Head of caudate nucleus (tissue), 42 donors: ENCODE measurements around the gene ABAT.
"Not testable (repeated sequence)": the region's sequence is repeated elsewhere in the genome, so short reads cannot be mapped to it uniquely, and the experiment has no call there.

Experiments
- DNase-seq, 42 donors: peaks; one replicate each; pipeline versions ENCODE4 v3.0.0 to v3.0.0-alpha.2; 2020 to 2021; ENCODE audit warnings: mixed read lengths in 7 of 42
- intact Hi-C: fragments of 100-400 bp; cut with DNase I; formaldehyde crosslinking; loops from one replicate; pipeline ENCODE4 v1.15.0; 2022

Gene ABAT

DNA sequence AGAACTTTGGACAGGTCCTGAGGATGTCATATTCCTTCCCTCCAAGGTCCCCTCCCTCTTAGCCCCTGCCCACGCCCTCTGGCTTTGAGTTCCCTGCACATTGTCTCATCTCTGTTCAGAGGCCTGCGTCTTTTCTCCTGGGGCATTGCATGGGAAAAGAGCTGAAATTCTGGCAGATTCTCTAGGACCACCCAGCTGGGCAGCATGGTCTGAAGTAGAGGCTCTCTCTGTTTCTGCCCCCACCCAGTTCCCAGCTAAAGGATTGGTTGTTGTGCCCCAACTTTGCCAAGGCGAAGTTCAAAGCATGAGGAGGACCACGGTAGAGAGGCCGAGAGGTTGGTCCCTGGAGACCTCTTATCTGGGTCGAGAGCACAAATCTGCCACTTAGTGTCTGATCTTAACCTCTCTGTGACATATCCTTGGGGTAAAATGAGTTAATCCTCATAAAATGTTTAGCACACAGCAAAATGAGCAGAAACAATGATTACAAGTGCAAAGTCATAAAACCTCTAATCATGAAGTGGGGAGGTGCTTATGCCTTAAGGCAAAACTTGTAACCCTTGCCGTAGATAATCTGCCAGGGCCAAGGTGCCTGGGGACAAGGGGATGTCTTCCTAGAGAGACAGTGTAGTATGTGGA lies 2.4 kb downstream of the ABAT start:
- intact Hi-C loops, result loop anchor here (5.0 to 10.0 kb wide), 2 partner anchors 120 to 188 kb away; partner anchors contain the start of genes CARHSP1, PMM2 and TMEM186
- DNase-seq, result no peak

DNA sequence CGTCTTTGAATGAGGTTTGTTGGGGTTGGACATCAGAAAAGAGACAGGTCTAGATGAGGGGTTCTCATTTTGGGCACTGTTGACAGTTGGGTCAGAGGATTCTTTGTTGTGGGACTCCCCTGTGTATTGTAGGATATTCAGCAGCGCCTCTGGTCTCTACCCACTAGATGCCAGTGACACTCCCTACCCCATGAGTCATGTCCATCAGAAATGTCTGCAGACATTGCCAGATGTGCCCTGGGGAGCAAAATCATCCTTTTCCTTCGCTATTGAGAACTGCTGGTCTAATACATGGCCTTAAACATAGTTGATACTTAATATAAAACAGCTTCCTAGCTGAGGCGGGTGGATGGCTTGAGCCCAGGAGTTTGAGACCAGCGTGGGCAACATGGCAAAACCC lies 3.1 kb downstream of the ABAT start:
- DNase-seq, result no peak
- intact Hi-C loops, result loop anchor here (5.0 to 10.0 kb wide), 2 partner anchors 120 to 187 kb away; partner anchors contain the start of genes CARHSP1, PMM2 and TMEM186

DNA sequence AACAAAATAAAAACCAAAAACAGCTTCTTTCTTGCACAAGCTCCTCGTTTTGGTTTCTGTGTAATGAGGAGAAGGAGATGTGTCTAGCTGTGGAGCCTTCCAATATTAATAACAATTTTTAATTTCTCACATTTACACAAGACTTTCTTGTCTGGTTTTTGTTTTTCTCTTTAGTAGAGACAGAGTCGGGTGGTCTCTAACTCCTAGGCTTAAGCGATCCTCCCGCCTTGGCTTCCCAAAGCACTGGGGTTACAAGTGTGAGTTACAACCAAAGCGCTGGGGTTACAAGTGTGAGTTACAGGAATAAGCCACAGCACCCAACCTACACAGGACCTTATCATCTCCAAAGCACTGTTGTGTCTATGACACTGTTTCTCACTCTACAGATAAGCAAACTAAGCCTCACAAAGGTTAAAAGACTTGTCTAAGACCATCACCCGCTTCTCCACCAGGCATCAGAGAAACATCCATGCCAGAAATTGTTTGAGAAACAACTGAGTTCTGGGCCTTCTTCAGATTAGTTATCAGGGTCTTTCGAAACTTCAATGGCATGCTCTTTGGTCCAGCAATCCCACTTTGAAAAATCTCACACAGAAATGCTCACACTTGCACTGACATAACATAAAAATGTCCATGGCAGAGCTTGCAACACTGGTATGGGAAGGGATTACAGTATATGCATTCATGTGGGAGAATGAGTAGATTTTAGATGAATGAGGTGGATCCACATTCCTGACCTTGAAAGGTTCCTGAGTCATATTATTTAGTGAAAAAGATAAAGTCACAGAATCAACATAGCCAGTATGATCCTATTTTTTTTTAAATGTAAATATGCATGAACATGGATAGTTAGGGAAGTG lies 3.9 kb downstream of the ABAT start:
- intact Hi-C loops, result loop anchor here (5.0 to 10.0 kb wide), 2 partner anchors 119 to 187 kb away; partner anchors contain the start of genes CARHSP1, PMM2 and TMEM186
- no peak for DNase-seq

DNA sequence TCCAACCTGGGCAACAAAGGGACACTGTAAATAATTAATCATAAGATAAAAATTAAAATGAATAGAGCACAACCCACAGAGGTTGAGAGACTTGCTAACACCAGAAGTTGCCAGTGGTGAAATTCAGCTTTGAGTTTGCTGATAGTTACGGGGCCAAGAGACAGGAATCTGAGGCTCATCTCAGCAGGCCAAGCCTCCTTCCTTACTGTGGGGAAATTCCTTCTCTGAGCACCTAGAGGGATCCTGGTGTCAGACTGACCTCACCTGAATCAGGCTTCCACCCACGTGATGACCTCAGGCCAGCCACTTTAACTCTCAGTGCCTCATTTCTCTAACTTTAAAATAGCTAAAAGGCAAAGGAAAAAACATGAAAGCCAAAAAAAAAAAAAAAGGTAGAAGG lies 4.7 kb downstream of the ABAT start:
- no peak for DNase-seq
- intact Hi-C loops, result loop anchor here (5.0 to 10.0 kb wide), 2 partner anchors 118 to 186 kb away; partner anchors contain the start of genes CARHSP1, PMM2 and TMEM186

DNA sequence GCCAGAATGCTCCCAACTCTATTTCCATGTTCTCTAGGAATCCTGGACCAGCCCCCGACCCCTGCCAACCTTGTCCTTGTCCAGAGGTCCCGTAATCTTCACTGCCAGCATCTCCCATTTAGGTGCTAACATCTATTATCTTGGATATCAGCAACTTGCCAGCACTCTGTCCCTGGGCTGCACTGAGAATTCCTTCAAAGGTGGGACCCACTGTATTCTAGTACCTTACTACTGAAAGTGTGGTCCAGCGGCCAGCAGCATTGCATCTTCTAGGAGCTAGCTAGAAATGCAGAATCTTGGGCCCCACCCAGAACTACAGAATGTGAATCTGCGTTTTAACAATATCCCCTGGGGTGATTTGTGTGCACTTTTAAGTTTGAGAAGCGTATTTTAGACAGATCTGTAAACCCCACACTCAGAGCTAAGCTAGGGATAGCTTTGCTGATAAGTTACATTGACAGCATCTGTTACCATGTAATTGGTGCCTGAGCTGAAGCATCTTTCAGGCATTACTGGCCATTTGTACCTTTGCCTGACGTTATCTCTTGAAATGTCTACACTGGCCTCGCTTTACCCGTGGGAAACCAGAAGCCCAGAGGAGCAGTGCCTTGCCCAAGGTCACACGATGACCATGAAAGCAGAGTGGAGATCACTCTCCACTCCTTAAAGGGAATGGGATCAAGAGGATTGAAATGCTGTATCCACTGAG lies 8.3 kb downstream of the ABAT start:
- DNase-seq, result no peak
- intact Hi-C loops, result no loop called here

DNA sequence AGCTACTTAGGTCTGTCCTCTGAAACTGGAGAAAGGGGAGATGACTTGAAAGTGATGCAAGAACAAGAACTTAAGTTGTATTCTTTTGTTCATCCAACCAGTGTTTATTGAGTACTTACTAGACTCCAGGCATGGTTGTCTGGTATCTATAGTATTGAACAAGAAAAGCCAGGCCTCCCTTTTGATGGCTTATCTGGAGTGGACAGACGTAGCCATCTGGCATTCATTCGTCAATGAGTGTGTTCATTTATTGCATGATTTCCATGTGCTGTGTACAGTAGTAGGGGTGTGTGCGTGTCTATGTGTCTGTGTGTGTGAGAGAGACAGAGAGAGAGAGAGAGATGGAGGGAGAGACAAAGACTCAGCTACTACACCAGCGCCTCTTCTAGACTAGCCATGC lies 9.2 kb downstream of the ABAT start:
- intact Hi-C loops, result no loop called here
- no peak for DNase-seq

DNA sequence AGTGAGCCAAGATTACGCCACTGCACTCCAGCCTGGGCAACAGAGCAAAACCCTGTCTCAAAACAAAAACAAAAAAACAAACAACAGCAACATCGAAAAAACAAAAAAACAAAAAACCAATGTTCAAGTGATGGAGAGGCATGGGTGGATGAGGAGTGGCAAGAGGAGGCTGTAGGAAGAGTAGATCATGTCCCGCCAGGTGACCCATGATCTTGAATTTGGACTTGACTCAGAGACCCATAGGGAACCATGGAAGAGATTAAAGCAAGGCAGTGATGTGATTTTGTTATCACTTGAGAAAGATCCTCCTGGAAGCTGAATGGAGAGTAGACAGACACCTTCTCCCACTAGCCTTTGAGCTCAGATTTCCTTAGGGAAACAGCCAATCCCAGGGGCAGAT lies 11.2 kb downstream of the ABAT start:
- no peak for DNase-seq
- intact Hi-C loops, result no loop called here

DNA sequence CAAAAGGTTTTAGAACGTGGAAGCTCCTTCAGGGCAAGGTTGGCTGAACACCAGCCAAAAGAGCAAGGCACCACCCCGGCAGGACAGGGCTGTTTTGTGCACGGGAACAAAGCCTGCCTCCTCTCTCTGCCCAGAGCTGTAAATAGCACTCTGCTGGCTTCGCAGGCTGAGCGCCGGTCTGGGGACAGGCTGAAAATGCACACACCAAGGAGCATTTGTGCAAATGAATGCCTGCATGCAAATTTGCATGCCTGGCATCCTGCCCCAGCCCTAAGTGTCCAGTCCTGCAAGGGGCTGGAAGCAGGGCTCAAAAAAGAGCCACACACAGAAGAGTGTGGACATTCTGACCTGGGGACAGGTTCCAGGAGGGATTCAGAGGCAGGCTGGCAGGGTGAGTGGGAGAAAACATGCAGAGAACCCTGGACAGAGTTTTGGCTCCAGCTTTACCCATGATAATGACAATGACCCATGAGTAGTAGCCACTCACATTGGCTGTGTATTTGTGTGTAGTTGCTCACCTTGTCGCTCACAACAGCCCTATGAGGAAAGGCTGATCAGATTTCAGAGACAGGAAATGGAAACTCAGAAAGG lies 11.7 kb downstream of the ABAT start:
- intact Hi-C loops, result no loop called here
- peak in 39 of 42 donors; percentile 6 to 68 (median 46) for DNase-seq

DNA sequence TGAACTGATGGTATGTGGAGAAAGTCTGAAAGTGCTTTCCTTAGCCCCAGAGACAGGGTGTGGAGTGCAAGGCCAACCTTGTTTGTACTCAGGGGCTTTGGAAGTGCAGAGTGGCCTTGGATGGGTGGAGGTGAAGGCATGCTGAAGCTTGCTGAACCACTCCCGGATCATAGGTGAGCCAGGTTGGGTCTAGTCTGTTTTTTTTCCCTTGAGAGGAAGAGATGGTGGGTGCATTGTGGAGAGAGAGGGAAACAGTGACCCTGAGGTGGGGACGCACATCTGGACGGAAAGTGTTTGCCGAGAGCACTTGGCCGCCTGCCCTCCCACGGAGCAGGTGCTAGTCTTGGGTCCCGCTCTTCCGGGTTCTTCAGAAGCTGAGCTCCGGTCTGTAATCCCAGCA lies 12.5 kb downstream of the ABAT start:
- intact Hi-C loops, result no loop called here
- DNase-seq, result no peak

DNA sequence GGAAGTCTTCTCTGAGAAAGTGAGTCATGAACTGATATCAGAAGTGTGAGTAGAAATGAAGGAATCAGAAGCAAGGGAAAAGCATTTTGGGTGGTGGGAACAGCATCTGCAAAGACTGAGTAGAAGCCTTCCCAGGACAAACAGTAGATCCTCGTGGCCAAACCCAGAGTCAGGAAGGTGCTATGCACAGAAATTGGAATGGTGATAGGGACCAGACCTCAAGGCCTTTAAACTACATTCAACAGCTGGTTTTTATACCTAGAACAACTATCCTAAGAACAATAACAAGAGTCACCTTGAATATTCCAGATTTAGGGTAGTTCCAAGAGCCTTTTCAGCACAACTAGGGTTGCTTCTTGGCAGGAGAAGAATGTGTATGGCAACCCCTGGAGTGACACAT lies 15.3 kb downstream of the ABAT start:
- intact Hi-C loops, result no loop called here
- no peak for DNase-seq

DNA sequence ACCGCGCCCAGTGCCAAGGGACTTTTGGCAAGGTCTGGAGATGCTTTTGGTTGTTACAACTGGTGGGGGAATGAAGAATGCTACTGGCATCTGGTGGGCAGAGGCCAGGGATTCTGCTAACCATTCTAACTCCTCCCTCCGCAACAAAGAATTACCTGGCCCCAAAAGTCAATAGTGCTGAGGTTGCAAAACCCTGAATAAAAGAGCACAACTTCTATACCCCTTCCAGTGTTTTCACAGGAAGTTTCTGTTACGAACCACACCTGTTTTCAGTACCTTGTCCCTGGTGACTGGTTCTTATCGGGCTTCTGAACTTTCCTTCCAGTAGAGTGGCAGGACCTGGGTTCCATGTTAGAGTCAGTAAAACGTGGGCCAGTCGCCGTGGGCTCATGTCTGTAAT lies 17.3 kb downstream of the ABAT start:
- intact Hi-C loops, result no loop called here
- DNase-seq, result no peak

DNA sequence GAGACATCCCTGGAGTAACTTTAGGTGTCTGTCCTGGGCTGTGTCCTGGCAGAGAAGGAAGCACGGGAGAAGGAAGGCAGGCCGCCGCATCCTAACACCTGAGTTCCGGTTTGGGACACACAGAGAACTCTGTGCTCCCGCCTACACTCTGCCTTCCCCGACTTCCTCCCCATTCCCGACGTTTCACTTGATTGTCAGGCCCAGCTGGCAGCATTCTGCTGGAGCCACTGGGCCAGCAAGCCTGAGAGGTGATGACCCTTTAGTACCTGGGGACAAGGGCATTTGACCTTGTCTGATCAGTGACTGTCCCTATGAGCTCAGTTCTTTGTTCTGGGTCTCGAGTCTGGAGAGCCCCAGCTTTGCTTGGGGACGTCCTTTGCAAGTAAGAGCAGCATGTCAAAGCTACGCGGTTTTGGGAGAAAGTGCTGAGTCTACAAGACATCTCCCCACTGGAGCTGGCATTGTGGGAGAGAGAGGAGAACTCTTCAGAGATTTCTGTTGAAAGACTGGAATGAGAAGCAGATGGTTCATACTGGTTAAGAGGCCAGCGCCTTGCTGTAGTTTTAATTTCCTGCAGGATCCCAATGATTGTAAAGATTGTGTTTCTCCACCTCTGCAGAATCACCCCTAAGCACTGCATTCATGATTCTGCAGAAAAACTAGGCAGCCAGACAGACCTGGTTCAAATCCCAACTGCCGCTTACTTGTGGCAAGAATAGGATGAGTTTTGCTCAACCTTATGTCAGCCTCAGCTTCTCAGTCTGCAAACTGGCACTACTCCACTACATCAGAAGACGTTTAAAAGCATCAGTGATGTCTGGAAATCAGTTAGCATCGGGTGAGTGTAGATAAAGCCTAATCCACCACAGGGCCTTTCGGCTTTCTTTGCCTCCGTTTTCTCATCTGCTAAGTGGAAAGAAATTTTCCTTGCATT lies 20.6 kb downstream of the ABAT start:
- intact Hi-C loops, result no loop called here
- DNase-seq, result no peak

DNA sequence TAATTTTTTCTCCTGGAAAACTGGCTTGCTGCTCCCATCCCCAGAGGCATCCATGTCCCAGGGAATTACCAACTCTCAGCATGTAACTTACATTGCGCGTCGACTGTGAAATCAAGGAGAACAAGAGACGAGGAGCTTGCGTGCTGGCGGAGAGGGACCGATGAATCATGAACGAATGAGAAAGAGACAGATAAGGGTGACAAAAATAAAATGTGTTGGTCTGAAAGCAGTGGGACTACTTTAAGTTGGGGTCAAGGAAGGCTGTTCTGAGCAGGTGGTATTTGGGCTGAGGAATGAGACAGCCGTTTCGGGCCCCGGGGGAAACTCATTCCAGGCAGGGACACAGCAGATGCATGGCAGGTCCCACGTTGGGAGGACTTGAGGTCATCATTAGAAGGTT lies 22.5 kb downstream of the ABAT start:
- intact Hi-C loops, result no loop called here
- DNase-seq, result no peak

DNA sequence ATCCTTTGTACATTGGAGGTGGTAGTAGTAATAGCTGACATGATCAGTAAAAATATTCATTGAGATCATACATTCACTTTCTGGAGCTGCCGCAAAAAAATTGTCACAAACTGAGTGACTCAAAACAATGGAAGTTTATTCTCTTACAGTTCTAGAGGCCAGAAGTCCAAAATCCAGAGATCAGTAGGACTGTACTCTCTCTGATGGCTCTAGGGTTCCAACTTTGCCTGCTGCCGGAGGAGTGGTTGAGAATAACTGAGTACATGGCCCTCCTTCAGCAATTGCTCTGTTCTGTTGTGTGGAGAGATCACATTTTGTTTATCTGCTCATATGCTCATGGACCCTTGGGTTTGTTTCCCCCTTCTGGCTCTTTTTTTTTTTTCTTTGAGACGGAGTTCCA lies 23.5 kb downstream of the ABAT start:
- intact Hi-C loops, result no loop called here
- DNase-seq, result no peak

DNA sequence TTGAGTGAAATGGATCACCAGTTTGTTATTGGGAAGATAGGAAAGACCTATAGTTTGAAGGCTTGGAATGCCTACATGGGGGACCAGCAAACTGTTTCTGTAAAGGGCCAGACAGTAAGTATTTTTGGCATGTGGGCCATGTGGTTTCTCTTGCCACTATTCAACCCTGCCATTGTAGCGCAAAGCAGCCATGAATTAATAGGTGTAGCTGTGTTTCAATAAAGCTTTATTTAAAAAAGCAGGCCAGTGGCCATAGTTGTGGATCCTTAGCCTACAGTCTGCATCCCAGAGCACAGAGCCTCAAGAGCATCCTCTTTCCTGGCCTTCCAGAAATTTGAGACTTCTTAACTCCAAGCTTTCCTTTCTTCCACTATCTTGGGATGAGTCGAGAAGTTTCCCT lies 29.3 kb downstream of the ABAT start:
- no peak for DNase-seq
- intact Hi-C loops, result no loop called here

DNA sequence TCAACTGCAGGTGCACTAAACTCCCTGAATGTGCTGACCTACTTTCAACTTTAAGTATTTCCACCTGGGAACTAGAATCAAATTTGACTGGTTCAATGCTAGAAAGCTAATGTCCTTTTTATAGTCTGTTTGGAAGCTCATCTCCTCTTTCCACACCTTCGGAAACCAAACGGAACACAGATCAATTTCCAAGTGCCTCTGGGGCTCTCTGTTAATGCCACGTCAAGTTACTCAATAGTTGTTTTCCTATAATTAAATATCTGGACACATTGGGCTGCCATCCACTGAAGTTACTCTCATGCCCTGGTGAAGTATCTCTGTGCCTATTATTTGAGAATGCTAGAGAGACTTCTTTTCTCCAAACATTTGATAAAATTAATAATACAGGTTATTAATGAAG lies 29.7 kb downstream of the ABAT start:
- intact Hi-C loops, result no loop called here
- DNase-seq, result no peak

DNA sequence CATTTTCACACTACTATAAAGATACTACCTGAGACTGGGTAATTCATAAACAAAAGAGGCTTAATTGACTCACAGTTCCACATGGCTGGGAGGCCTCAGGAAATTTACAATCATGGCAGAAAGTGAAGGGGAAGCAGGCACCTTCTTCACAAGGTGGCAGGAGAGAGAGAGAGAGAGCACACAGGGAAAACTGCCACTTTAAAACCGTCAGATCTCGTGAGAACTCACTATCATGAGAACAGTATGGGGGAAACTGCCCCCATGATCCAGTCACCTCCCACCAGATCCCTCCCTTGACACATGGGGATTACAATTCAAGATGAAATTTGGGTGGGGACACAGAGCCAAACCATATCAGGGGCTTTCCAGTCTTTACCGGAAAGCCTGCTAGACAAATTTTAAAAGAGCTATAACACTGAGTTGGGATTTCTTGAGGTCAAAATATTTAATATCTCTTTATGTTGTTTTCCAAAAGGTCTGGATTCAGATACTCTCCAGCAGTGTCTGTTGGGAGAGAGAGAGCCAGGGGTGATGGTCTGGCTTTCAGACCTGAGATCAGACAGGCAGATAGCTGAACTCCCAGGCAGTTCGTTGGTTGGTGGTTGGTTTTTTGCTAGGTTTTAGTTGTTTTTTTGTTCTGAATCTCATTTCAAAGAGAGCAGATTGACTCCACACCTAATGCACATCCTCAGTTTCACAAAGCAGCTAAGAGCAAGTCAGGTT lies 30.8 kb downstream of the ABAT start:
- DNase-seq, intact Hi-C loops: not testable (repeated sequence)

DNA sequence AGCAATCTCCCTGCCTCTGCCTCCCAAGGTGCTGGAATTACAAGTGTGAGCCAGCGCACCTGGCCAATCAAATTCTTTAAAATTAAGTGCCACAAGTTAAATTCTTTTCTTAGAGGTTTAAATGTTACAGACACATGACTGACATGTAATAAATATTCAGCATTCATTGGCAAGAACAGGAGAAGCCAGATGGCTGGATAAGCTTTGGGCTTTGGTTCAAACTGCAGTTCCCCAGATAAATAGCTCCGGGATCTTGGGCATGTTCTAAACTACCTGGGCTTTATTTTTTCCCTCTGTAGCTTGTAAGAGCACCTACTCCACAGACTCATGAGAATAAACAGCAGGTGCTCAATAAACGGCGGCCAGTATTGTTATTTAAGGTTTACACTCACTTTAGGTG lies 34.1 kb downstream of the ABAT start:
- DNase-seq, result no peak
- intact Hi-C loops, result no loop called here
